K562 (cell line): Measurements from ENCODE around the gene C17orf50. TPM values are rescaled to one million over a fixed set of nuclear protein-coding genes. Genes with fewer than 3 reads are reported as not detected.

Experiments
- ATAC-seq: fragments of 200-7000 bp; cut with Tn5 transposase; 3 replicates; pipeline ENCODE4 v1.9.1; 2020; ENCODE audit warnings: moderate library complexity
- BruUV-seq: library from RNA; stranded (reverse); fragments of 400-500 nt; replicated peaks from 2 replicates; lab custom pipeline; 2021; lab: Mats Ljungman, UMichigan
- CTCF ChIA-PET: fragments of 300-600 bp; formaldehyde crosslinking; extraction: SDS; loops from one replicate; lab custom pipeline; 2021; ENCODE audit warnings: low intra/inter-chr PET ratio; lab: Yijun Ruan, JAX
- POLR2A ChIA-PET: fragments of 300-600, 350-650 bp; sonication (Branson Sonifier 250); formaldehyde crosslinking; extraction: SDS; loops from one replicate; lab custom pipeline; 2021; ENCODE audit warnings: antibody characterized with exemption, inconsistent platforms; lab: Yijun Ruan, JAX
- DNase-seq, 4 experiments: peaks; one replicate each; pipeline versions ENCODE4 v3.0.0 to v3.0.0-alpha.2; 2011 to 2018; ENCODE audit warnings: low spot score in 3 of 4, mixed read lengths in 3 of 4; ENCODE audit errors: extremely low read depth in 1 of 4
- FAIRE-seq: peaks from 2 replicates; lab custom pipeline; 2011; peaks lifted over from hg19 to GRCh38; lab: Jason Lieb, UNC
- H2AFZ ChIP-seq: 2 replicates; pipeline ENCODE4 v1.6.0; 2011; ENCODE audit warnings: low read depth, low read length, control low read depth, inconsistent platforms
- H3K27ac ChIP-seq: fragments of 200-600 bp; 3 replicates; pipeline ENCODE4 v1.8.0; 2011; ENCODE audit warnings: low read depth, mild to moderate bottlenecking, control low read depth, inconsistent platforms, low read length, moderate library complexity, mixed read lengths; ENCODE audit errors: extremely low read depth
- H3K27me3 ChIP-seq, 2 experiments: fragments of 300-600 bp in 1 of 2; 2 replicates in 1 of 2; 3 replicates in 1 of 2; pipeline versions ENCODE4 v1.6.0 to v1.8.0; 2011; ENCODE audit warnings: inconsistent platforms in 2 of 2, low read length in 2 of 2, mild to moderate bottlenecking in 1 of 2, mixed read lengths in 1 of 2, moderate library complexity in 1 of 2; ENCODE audit not compliant: control insufficient read depth in 2 of 2, insufficient read depth in 2 of 2
- H3K36me3 ChIP-seq: fragments of 300-600 bp; 3 replicates; pipeline ENCODE4 v1.8.0; 2011; ENCODE audit warnings: mild to moderate bottlenecking, low read length, inconsistent platforms; ENCODE audit not compliant: control insufficient read depth, insufficient read depth
- H3K4me1 ChIP-seq, 2 experiments: fragments of 200-600 bp in 1 of 2; replicated peaks in 1 of 2; 2 replicates in 1 of 2; 3 replicates in 1 of 2; pipeline versions ENCODE4 v1.5.1 to v1.8.0; 2011; ENCODE audit warnings: inconsistent platforms in 2 of 2, low read length in 2 of 2, mild to moderate bottlenecking in 1 of 2, mixed read lengths in 1 of 2, moderate library complexity in 1 of 2; ENCODE audit not compliant: control insufficient read depth in 2 of 2, insufficient read depth in 2 of 2
- H3K4me2 ChIP-seq: 2 replicates; pipeline ENCODE4 v1.6.1; 2011; ENCODE audit warnings: low read length, control low read depth, inconsistent platforms, mixed read lengths; ENCODE audit not compliant: insufficient read depth
- H3K4me3 ChIP-seq: fragments of 200-600 bp; sonication (generic), shearing (Covaris generic); 2 replicates; pipeline ENCODE4 v1.5.1; 2016; ENCODE audit warnings: control low read depth, inconsistent platforms
- H3K79me2 ChIP-seq: fragments of 200-600 bp; 3 replicates; pipeline ENCODE4 v1.8.0; 2011; ENCODE audit warnings: low read length, inconsistent platforms; ENCODE audit not compliant: control insufficient read depth, insufficient read depth
- H3K9ac ChIP-seq, 2 experiments: 2 replicates each; pipeline versions ENCODE4 v1.6.0 to v1.6.1; 2011; ENCODE audit warnings: low read depth in 2 of 2, low read length in 2 of 2, control low read depth in 1 of 2, inconsistent platforms in 1 of 2, mild to moderate bottlenecking in 1 of 2, mixed read lengths in 1 of 2; ENCODE audit not compliant: insufficient read depth in 1 of 2
- H3K9me1 ChIP-seq: one replicate; pipeline ENCODE4 v1.6.0; 2011; ENCODE audit warnings: inconsistent platforms, mild to moderate bottlenecking, low read length, moderate library complexity; ENCODE audit not compliant: control insufficient read depth, insufficient read depth
- H3K9me3 ChIP-seq: replicated peaks from 2 replicates; pipeline ENCODE4 v1.5.1; 2011; ENCODE audit warnings: low read depth, low read length, inconsistent platforms; ENCODE audit not compliant: control insufficient read depth, insufficient read depth
- H4K20me1 ChIP-seq: replicated peaks from 2 replicates; pipeline ENCODE4 v1.6.1; 2011; ENCODE audit warnings: low read length, inconsistent platforms, mixed read lengths; ENCODE audit not compliant: control insufficient read depth, insufficient read depth
- BHLHE40 ChIP-seq: IDR thresholded peaks from 2 replicates; pipeline ENCODE4 v1.6.1; 2011; ENCODE audit warnings: low read length, improper control_type of control experiment
- LCOR ChIP-seq: sonication (generic); formaldehyde crosslinking; IDR thresholded peaks from 2 replicates; pipeline ENCODE4 v1.8.0; 2022; ENCODE audit warnings: mild to moderate bottlenecking, missing genetic modification reagents
- POLR2A ChIP-seq: fragments of 450-650 bp; conservative IDR thresholded peaks from 2 replicates; pipeline ENCODE4 v1.6.1; 2016
- RBM22 ChIP-seq: fragments of 200-400 bp; formaldehyde crosslinking; IDR thresholded peaks from 2 replicates; pipeline ENCODE4 v1.6.1; 2018; ENCODE audit warnings: low read length, low read depth; ENCODE audit not compliant: poor library complexity, severe bottlenecking
- UBTF ChIP-seq, 2 experiments: IDR thresholded peaks; 2 replicates each; pipeline ENCODE4 v1.6.1; 2012; ENCODE audit warnings: improper control_type of control experiment in 2 of 2, low read depth in 2 of 2, low read length in 2 of 2, borderline replicate concordance in 1 of 2
- ZNF354B ChIP-seq: fragments of 250-450 bp; sonication (Bioruptor Pico); IDR thresholded peaks from 2 replicates; pipeline ENCODE4 v1.4.0; 2020
- ZNF592 ChIP-seq: fragments of 450-650 bp; IDR thresholded peaks from 2 replicates; pipeline ENCODE4 v1.6.1; 2017; ENCODE audit warnings: antibody characterized with exemption, mild to moderate bottlenecking
- WGBS: fragments of 100-300 bp; shearing (Covaris generic); methylation state at CpG from one replicate; pipeline ENCODE4 v1.1.6; 2016; ENCODE audit warnings: low coverage, mixed read lengths; ENCODE audit not compliant: insufficient coverage; ENCODE audit errors: missing lambda C conversion rate; 5-methylcytosine and 5-hydroxymethylcytosine counted together
- in situ Hi-C: fragments of 300-500 bp; cut with MboI; formaldehyde crosslinking; loops from 4 replicates; pipeline ENCODE4 v1.15.0; 2018; ENCODE audit warnings: inconsistent platforms, mixed read lengths
- intact Hi-C: fragments of 100-400 bp; cut with micrococcal nuclease; formaldehyde crosslinking; loops from 2 replicates; pipeline ENCODE4 v1.14.2; 2022
- polyA plus RNA-seq, 8 experiments: library from polyadenylated mRNA; depleted of rRNA in 4 of 8; stranded (reverse) in 5 of 8; unstranded in 3 of 8; fragments of >200 nt; fragmentation: Nextera tagmentation in 2 of 8; fragmentation: Illumina TruSeq in 1 of 8; extraction: Ambion mirVana in 2 of 8; extraction: Trizol in 1 of 8; gene quantifications; 2 replicates each; pipeline versions ENCODE4 v1.2.1 to v1.2.3, GENCODE V29; 2011 to 2014; ENCODE audit warnings: inconsistent platforms in 1 of 8, missing spikeins in 1 of 8
- total RNA-seq, 7 experiments: library from RNA; depleted of rRNA in 6 of 7; stranded (reverse); fragments of >200 nt in 6 of 7; fragmentation: Illumina TruSeq in 2 of 7; extraction: Trizol in 2 of 7; gene quantifications; 2 replicates each; pipeline versions ENCODE4 v1.2.1 to v1.2.3, GENCODE V29; 2011 to 2021; ENCODE audit warnings: low replicate concordance in 1 of 7
- TF ChIP-seq, protein P1 (sequence below): sonication (generic); formaldehyde crosslinking; IDR thresholded peaks from 2 replicates; pipeline ENCODE4 v1.8.1; 2023; ENCODE audit warnings: mild to moderate bottlenecking, missing genetic modification reagents
- TF ChIP-seq, protein P2 (sequence below): sonication (generic); formaldehyde crosslinking; IDR thresholded peaks from 2 replicates; pipeline ENCODE4 v1.8.1; 2023; ENCODE audit warnings: mild to moderate bottlenecking, missing genetic modification reagents

C17orf50 gene
- total and polyA plus RNA-seq, 9 of the 15 experiments (the other 6 are each of a cell fraction or from before 2014, with no cell fraction given): not detected

GRCh38 chr17:35723735-35724134, 37.0 kb upstream of the C17orf50 start:
- WGBS: 95% methylated on average over 2 of the region's 2 CpGs
- DNase-seq: no peak
- ChIA-PET CTCF (no interaction called here), POLR2A (interaction anchor here (0.6 to 2.3 kb wide), 5 partner anchors 9 to 38 kb away, joined by 3 to 6 read pairs (median 3); no protein-coding TSS in a partner anchor)
- Histone ChIP-seq H3K9me1 (no peaks in the 10 kb centered on the region), H2AFZ (no peak overlapping the region), H3K9ac (no peak overlapping the region), H4K20me1 (no peaks in the 10 kb centered on the region; the same call in 1 of the 2 replicates), H3K4me3 (no peak overlapping the region), H3K36me3 (peaks cover 81% of the 10 kb centered on the region), H3K4me2 (no peak overlapping the region), H3K27ac (no peak overlapping the region), H3K9me3 (no peaks in the 10 kb centered on the region), H3K27me3 (no peaks in the 10 kb centered on the region), H3K4me1 (no peaks in the 10 kb centered on the region), H3K79me2 (no peaks in the 10 kb centered on the region)
- no TSS peak for BruUV-seq
- in situ Hi-C loops (no loop called here), intact Hi-C loops (no loop called here)
- ATAC-seq: no peak
- no peak for FAIRE-seq
- TF ChIP-seq BHLHE40 (no peak), RBM22 (peak; percentile 5), POLR2A (no peak), UBTF (IDR thresholded peaks at IDR 0.05; ENCODE audit: borderline replicate concordance in 1 of 2, low read depth in 2 of 2, low read length in 2 of 2) (no peak), ZNF592 (no peak), LCOR (CRISPR knock-in tag) (no peak), ZNF354B (CRISPR knock-in tag) (no peak)
- TF ChIP-seq, protein P1, sequence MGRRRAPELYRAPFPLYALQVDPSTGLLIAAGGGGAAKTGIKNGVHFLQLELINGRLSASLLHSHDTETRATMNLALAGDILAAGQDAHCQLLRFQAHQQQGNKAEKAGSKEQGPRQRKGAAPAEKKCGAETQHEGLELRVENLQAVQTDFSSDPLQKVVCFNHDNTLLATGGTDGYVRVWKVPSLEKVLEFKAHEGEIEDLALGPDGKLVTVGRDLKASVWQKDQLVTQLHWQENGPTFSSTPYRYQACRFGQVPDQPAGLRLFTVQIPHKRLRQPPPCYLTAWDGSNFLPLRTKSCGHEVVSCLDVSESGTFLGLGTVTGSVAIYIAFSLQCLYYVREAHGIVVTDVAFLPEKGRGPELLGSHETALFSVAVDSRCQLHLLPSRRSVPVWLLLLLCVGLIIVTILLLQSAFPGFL (CRISPR knock-in tag): no peak
- TF ChIP-seq, protein P2, sequence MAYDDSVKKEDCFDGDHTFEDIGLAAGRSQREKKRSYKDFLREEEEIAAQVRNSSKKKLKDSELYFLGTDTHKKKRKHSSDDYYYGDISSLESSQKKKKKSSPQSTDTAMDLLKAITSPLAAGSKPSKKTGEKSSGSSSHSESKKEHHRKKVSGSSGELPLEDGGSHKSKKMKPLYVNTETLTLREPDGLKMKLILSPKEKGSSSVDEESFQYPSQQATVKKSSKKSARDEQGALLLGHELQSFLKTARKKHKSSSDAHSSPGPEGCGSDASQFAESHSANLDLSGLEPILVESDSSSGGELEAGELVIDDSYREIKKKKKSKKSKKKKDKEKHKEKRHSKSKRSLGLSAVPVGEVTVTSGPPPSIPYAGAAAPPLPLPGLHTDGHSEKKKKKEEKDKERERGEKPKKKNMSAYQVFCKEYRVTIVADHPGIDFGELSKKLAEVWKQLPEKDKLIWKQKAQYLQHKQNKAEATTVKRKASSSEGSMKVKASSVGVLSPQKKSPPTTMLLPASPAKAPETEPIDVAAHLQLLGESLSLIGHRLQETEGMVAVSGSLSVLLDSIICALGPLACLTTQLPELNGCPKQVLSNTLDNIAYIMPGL (CRISPR knock-in tag): no peak
